ENCODE data around the gene HOXC10.

Gene HOXC10

GRCh38 chr12:54004063-54004840 is 19.3 kb downstream of the HOXC10 start:
- DNase-seq: no peak

- no peak for DNase-seq
These were observed 20.0 kb downstream of the HOXC10 start for GRCh38 chr12:54004841-54005530.

GRCh38 chr12:54005531-54005852 is 20.5 kb downstream of the HOXC10 start:
- DNase-seq: no peak

- DNase-seq: peak; percentile 88
These were observed 21.1 kb downstream of the HOXC10 start for GRCh38 chr12:54005853-54006558.

GRCh38 chr12:54006559-54007220 is 21.7 kb downstream of the HOXC10 start:
- no peak for DNase-seq

- no peak for DNase-seq
These were observed 22.8 kb downstream of the HOXC10 start for GRCh38 chr12:54007538-54008259.

- DNase-seq: no peak
These were observed 23.3 kb downstream of the HOXC10 start for GRCh38 chr12:54008260-54008552.

GRCh38 chr12:54009171-54010052 is 24.5 kb downstream of the HOXC10 start:
- DNase-seq: peak; percentile 34

- no peak for DNase-seq
These were observed 25.4 kb downstream of the HOXC10 start for GRCh38 chr12:54010053-54010971.

GRCh38 chr12:54010972-54011664 is 26.2 kb downstream of the HOXC10 start:
- DNase-seq: no peak

- no peak for DNase-seq
These were observed 27.0 kb downstream of the HOXC10 start for GRCh38 chr12:54011665-54012532.

- DNase-seq: no peak
These were observed 27.9 kb downstream of the HOXC10 start for GRCh38 chr12:54012631-54013409.

GRCh38 chr12:54014377-54015017 is 29.6 kb downstream of the HOXC10 start:
- DNase-seq: no peak

- DNase-seq: no peak
These were observed 30.3 kb downstream of the HOXC10 start for GRCh38 chr12:54015018-54015931.

- DNase-seq: no peak
These were observed 31.1 kb downstream of the HOXC10 start for GRCh38 chr12:54016051-54016450.

GRCh38 chr12:54016478-54016964 is 31.6 kb downstream of the HOXC10 start:
- DNase-seq: no peak

All from CD4-positive, alpha-beta T cell treated with Interleukin-6 for 4 hours (primary cell).